GM18520 (cell line): Measurements from ENCODE around the gene FAM229B.
"Not testable (repeated sequence)": the region's sequence is repeated elsewhere in the genome, so short reads cannot be mapped to it uniquely, and the experiment has no call there.

Experiments used
- ATAC-seq: cut with Tn5 transposase; IDR thresholded peaks from one replicate; pipeline ENCODE4 v1.9.1; 2021; ENCODE audit not compliant: unreplicated experiment

The FAM229B gene, protein sequence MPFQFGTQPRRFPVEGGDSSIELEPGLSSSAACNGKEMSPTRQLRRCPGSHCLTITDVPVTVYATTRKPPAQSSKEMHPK

DNA sequence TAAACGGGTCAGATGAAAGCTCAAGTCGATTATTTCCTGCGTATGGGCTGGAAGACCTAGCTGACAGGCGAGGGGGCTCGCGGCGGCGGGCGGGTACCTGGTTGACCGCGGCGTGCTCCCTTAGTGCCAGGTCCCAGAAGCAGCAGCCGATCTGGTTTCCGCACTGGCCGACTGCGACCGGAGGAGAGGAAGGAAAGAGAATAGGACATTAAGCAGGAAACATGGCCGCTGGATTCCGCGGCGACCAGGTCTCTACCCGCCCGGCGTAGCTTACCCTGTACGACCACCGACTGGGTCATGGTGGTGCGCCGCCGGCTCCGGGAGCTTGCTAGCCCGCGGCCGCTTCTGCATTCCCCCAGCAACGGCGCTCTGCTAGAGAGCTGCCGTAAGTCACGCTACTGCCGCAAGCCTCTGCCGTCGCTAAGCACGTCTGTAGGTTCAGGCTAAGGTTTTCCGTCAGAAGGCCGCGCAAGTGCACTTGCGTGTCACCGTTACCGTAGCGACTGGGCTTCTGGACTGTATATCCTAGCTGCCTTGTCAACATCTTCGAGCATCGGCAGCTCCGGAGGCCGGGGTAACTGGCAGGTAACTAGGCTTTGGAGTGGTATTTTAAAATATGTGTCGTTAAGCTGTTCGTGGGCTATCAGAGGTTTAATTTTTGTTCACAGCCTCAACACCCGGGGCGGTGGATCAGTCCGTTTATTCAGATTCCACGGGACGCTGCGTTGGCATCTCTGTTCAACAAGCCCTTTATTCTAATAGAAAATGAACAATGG is at the start of gene FAM229B, which contains the start of gene TUBE1:
FAM229B (plus strand) TSS at position 456 of the 776 bp plus-strand sequence. CDS start 11,693 bp downstream, outside the sequence.
TUBE1 (minus strand) TSS at position 347 of the 776 bp plus-strand sequence; CDS start at position 299, 48 bp downstream.
- peak; percentile 98 for ATAC-seq

DNA sequence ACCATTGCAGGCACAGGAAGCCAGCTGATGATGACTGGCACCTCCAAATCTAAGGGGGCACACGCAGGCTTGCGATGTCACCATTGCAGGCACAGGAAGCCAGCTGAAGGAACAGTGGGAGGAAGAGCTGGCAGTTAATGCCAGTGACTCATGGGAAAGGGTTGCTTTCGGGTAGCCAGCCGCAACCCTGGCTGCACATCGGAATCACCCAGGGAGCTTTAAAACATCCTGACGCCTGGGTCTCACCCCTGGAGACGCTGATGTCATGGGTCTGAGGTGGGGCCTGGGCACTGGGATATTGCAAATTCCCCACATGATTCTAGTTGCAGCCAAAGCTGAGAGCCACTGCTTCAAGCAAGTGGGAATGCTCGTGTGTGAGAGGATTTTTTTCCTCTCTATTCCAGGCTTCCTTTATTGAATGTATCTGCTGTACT is 49.6 kb upstream of the FAM229B start:
- ATAC-seq: no peak

DNA sequence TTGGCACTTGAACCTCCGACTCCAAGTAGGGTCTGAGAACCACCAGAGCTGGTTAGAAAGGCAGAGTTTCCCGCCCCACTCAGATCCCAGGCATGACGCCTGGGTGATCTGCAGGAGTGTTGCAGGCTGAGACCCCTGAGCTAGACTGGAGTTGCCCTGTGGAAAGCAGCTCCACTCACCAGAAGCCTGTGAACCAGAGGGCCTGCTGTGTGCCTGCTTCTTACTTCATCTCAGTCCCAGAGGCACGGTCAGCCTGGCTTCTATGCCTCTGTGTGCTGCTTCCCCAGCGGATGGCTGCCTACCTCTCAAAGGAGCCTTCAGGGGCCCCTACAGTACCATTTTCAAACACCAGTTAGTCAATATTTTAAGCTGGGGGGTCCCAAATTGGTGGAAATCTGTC is 49.1 kb upstream of the FAM229B start:
- no peak for ATAC-seq

DNA sequence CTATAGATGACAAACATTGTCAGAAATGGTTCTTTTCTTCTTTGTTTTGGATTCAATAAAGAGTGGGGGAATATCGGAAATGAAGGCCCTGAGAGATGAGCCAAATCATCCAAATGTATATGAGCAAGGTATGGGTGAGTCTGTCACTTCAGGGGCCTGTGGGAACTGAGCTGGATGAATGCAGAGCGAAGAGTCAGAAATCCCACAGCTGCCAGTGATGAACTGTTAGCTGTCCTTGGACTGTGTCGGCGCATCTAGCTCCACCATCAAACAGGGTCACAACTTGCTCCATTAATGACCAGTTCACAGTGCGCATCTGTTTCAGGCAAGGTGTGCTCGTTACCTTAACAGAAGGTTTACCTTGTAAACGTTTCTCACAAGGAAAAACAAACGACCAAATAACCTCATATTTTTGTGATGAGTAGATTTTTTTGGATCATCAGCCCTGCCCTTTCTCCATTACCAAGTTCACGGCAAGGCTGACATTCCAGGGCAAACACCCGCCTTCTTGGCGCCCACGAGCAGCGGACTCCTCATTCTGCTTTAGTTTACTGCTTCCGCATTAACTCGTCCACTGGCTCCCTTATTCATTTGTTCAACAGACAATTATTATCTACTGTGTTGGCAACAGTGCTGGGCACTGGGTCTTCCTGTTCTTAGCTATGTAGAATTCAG is 48.5 kb upstream of the FAM229B start:
- ATAC-seq: no peak

DNA sequence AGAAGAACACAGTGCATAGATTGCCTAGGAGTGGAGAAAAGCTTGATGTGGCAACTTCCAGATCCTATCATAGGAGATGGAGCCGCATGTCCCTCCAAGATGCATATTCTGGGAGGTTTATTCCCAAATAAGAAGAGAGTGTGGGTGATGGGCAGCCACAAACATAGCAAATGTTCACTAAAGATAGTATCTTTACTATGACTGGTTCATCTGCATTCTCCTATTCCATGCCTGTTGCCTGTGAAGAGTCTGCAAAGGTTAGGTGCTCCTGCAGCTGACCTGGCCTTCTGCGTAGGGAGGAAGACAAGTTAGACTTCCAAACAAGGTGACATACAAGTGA is 48.0 kb upstream of the FAM229B start:
- no peak for ATAC-seq

DNA sequence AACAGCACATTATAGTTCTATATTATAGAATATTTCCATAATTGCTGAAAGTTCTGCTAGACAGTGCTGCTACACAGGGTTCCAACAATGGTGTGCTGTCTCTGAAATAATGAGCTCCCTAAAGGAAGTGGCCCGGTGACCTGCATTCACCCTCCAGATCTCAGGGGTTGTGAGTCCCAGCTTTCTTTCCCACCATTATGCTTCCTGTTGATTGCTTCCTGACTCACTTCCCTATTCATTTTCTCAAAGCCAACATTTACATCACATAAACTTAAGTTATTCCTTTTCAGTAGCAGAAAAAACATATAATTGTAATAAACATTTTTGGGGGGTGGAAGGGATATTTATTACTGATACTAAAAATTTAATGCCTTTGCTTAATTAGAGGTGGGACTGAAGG is 46.4 kb upstream of the FAM229B start:
- no peak for ATAC-seq

DNA sequence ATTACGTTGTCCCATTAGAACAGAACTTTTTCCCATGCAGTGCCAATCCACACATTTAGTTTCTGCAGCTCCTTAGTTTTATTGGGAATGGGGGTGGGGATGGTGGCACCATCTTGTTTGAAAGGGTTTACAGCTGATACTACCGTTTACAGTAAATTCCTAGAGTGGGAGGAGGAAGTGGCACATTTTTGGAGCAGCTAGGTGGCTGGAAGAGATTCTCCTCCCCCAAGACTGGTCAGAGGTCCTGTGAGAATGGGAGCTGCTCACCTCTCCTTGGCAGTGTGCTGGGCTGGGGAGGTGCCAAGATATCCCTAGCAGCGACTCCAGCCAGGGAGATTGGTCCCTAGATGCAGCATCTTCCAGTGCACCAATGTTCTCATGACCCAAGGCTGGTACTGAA is 45.9 kb upstream of the FAM229B start:
- ATAC-seq: no peak

DNA sequence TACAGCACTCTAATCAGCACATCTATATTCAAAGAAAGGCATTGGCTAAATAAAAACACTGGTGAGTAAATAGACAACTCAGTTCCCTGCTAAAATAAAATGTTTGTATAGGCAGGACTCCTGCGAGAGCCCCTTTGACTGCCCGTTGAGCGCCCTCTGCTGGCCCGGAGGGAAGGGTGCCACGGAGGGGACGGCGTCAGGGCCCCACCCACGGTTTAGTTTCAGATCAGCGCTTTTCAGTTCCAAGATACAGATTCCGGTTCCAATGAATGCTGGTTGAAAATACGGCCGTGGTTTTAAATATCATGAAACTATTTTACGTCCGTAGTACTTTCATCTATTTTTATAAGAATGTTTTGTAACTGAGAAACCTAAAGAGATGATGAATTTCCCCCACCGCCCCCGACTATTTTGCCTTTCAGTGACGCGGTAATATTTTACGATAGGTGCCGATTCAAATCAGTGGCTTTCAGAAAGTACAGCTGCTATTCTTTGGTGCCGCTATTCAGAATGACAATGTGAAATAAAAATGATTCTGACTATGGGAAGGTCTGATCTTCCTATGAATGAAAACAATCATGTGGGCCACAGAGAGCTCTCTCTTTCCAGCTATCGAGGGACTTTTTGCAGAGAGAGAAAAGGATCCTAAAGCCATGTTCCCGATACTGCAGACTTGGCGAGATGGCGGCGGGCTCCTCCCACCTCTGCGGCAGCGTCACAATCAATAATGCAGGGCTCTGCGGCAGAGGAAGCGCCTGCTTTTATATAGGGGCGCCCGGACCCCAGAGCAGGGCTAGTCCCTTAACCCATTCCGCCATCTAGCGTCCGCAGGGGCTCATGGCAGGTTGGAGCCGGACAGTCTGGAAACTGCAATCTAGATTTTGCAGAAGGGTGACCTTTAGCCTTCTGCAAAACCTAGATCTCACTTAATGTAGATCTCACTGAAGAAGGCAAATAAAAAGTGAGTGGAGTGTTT is 44.1 kb upstream of the FAM229B start:
- peak; percentile 90 for ATAC-seq

DNA sequence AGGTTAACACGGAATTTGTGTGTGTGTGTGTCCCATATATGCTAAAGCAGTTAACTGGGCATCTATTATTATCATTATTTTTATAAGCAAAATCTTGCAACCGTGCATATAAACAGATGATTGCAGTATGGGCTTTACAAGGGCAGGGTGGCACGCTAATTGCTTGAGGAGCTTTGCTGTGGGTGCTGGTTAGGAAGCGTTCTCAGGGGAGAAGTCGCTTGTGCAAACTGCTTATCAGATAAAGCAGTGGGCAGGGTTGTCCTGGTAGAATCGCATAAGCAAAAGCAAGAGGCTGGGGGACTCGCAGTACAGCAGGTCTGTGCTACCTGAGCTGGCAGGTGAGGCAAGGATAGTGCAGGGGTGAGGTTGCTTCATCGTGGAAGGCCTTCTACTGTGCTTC is 43.2 kb upstream of the FAM229B start:
- no peak for ATAC-seq

DNA sequence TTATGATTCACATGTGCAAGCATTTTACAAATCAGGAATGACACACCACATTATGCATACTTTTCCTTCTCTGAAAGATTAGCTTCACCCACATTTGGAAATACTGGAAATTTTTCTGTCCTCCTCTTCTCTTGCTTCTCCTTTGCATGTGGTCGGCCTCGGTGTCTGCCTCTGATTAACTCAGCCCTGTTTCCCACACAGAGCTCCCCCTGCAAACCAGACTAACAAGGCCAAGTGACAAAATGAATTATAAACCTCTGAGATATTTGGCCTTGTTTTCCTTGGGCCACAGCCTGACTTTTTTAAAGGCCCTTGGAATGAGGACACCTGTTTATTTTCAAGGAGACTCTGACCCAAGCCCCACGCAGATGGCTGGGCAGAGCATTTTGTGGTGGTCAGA is 42.5 kb upstream of the FAM229B start:
- no peak for ATAC-seq

DNA sequence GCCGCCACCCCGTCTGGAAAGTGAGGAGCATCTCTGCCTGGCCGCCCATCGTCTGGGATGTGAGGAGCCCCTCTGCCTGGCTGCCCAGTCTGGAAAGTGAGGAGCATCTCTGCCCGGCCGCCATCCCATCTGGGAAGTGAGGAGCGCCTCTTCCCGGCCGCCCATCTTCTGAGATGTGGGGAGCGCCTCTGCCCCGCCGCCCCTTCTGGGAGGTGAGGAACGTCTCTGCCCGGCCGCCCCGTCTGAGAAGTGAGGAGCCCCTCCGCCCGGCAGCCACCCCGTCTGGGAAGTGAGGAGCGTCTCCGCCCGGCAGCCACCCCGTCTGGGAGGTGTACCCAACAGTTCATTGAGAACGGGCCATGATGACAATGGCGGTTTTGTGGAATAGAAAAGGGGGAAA is 39.9 kb upstream of the FAM229B start:
- not testable (repeated sequence) for ATAC-seq

DNA sequence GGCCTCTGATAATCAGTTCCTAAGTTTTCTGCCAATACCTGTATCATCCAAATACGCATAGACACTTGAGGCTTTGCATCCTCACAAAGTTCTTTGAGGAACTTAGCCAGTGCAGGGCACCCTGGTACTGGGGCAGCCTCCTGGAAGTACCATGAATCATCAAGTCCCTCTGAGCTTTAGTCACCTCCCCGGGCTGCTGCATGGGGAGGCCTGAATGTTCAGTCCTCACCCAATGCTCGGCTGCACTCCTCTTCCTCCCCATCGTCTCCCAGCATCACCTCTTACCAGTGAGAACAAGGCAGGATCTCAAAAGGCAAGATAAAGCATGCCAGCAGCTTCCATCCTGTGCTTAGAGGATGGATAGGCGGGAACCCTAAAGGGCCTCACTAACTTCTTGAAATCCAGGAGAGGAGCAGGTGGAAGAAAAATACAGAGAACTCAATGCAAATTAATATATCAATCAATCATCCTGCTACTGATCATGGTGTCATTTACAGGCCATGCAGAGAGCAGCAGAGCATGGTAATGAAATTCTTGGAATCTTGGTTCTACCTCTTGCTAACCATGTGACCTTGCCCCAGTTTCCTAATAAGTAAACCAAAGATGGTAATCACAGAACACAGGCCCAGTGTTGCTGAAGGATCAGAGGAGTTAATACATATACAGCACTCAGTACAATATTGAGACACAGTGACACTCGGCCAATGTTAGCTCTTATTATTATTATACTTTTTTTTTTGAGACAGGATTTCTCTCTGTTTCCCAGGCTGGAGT is 38.2 kb upstream of the FAM229B start:
- no peak for ATAC-seq

DNA sequence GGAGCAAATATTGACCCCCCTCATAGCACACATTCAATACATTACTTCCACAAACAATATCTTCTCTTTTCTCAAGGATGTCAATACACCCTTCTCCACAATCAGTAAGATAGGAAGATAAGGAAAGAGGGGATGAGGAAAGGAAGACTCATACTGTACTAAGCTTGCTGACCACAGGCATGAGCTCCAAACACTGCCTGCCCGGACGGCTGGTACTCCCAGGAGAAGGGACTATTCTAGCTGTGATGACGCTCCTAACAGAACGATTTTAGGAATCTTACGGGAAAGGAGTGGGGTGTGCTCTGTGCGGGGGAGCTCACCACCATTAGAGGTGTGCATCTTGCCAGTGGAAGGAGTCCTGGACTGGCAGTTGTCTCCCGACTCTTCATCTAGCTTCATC is 37.4 kb upstream of the FAM229B start:
- ATAC-seq: no peak

DNA sequence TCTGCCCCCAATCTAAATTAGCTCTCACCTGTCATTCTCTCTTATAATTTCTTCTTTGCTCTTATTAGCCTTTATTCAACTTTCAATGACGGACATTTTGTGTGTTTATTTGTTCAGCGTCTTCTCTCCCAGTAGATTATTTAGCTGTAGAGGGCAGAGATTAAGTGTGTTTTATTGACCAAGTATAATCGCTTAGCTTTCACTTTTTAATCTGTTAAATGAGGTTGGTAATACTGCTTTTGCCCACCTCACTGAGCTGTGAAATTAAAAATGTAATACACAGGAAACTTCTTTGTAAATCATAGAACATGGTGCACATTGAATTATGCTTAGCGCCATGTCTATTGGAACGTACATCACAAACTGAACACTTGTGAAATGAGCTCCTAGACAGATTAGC is 37.0 kb upstream of the FAM229B start:
- ATAC-seq: no peak

DNA sequence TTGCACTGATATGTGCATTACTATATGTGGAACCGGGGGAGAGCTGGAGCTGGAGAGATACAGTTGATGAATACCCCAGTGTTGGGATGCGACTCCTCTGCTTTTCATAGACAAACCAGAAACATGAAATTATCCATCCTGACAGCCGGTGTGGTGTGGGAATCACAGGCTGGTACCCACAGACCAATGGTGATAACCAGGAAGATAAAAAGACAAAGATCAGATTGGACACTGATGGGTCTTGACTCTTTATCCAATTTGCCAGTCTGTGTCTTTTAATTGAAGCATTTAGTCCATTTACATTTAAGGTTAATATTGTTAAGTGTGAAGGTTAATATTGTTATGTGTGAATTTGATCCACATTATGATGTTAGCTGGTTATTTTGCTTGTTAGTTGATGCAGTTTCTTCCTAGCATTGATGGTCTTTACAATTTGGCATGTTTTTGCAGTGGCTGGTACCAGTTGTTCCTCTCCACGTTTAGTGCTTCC is 36.1 kb upstream of the FAM229B start:
- not testable (repeated sequence) for ATAC-seq

DNA sequence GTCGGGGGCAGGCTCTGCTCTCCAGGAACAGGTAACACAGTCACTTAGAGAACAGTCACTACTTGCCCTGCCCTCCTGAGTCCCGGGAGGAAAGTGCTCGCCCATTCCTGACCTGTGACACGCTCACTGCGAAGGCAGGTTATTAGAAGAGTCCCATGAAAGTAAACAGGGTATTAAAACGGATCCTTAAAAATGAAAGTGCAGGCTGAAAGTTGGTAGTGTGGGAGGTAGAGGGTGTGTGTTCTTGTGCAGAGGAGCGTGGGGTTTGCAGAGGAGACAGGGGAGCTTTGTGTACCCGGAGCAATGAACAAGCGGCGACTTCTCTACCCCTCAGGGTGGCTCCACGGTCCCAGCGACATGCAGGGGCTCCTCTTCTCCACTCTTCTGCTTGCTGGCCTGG is 33.4 kb upstream of the FAM229B start, which contains the start of gene CCN6:
CCN6 (plus strand) TSS at position 104 of the 400 bp plus-strand sequence; CDS start at position 358, 254 bp downstream.
- ATAC-seq: no peak

DNA sequence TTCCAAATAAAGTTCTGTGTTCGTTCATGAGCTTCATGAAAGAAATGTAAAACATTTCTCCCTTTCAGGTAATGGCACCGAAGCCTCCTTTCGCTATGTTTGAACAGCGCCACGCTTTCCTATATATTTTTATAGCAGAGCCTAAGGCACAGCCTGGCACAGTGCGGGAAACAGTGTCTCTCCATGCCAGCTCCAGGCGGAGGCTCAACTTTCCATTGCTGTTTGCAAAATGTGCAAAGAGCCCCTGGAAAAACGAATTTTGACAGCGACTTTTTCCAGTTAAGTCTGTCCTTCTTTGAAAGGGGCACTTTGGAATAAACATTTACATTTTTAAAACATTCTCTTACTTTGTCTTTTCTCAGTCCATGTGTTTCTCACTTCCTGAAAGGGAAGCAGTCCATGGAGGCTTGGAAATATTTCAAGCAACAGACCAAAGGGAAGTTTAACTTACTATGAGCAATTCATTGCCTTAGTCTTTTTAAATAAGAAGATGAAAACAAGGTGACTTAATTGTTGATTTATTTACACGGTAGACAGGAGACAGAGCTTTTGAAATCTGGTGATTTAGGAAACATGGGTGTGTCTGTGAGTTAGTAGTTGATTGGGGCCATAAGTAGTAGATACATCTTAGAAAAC is 32.7 kb upstream of the FAM229B start:
- no peak for ATAC-seq

DNA sequence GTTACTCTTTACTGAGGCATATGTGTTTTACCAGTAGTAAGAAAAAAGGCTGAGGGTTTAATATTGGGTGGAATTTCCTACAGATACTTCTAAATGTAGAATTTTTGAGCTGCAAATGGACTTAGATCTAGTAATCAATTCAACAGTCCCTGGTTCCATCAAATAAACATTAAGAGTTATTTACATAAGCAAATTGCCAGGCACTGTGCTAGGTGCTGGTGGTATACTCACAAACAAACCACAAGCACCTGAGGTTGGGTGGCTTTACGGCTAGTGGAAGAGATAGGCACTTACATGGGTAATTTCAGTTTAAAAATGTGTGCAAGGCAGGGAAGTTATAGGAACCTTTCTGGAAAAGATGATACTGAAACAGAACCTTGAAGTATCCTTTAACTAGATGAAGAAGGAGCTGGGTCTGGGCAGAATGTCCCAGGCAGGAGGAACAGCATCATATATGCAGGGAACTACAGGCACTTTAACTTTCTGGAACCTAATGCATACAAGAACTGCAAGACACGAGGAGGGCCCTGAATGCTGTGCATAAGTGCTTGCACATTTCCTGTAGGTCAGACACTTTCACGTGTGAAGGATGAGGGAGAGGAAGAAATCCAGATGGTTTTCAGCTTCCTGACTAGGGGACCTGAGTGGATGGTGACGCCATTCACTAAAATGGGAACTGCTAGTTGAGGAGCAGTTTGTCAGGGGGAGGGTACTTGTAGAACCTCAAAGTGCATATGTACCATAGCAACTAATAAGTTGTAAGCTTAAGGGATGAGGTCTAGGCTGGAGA is 29.0 kb upstream of the FAM229B start:
- ATAC-seq: no peak

DNA sequence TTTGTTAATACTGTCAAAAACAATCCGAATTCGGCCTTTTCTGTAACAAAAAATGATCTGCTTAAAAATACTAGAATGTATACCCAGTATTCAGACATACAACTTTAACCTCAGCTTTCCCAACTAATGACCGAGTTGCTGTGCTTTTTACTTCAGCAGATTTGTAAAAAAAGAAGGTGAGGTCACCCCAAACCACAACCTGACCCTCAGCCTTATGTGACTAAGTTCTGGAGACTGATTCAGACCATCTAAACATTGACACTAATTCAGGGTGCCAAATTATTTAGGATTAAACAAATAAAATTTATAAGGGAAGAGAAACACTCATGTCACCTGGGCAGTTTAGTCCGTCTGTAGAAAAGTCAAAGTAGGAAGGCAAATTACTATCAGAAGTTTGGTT is 25.8 kb upstream of the FAM229B start:
- ATAC-seq: no peak
